SKM-1 (cell line): ENCODE results near the gene NOC4L.

ENCODE experiments used
- DNase-seq: peaks from one replicate; lab custom pipeline; 2025; ENCODE audit not compliant: unreplicated experiment; lab: John Stamatoyannopoulos, UW

NOC4L gene

GRCh38 chr12:132155771-132156572 is 11.7 kb downstream of the NOC4L start:
- no peak for DNase-seq

GRCh38 chr12:132156573-132157325 is 12.5 kb downstream of the NOC4L start:
- no peak for DNase-seq

GRCh38 chr12:132157733-132158409 is 13.6 kb downstream of the NOC4L start:
- no peak for DNase-seq

GRCh38 chr12:132158677-132159554 is 14.7 kb downstream of the NOC4L start:
- DNase-seq = no peak

- no peak for DNase-seq
These were observed 15.3 kb downstream of the NOC4L start for GRCh38 chr12:132159555-132160003.

GRCh38 chr12:132160016-132160415 is 15.8 kb downstream of the NOC4L start:
- DNase-seq = no peak

- no peak for DNase-seq
These were observed 16.4 kb downstream of the NOC4L start for GRCh38 chr12:132160601-132161035.

- no peak for DNase-seq
These were observed 17.0 kb downstream of the NOC4L start for GRCh38 chr12:132161036-132161781.

GRCh38 chr12:132161796-132162507 is 17.7 kb downstream of the NOC4L start:
- DNase-seq = no peak

- no peak for DNase-seq
These were observed 18.3 kb downstream of the NOC4L start for GRCh38 chr12:132162508-132163031.

- no peak for DNase-seq
These were observed 19.0 kb downstream of the NOC4L start for GRCh38 chr12:132163041-132163910.

GRCh38 chr12:132163911-132164288 is 19.6 kb downstream of the NOC4L start:
- no peak for DNase-seq

GRCh38 chr12:132164426-132164825 is 20.2 kb downstream of the NOC4L start:
- no peak for DNase-seq

- no peak for DNase-seq
These were observed 21.3 kb downstream of the NOC4L start for GRCh38 chr12:132165584-132165983.

GRCh38 chr12:132166093-132166492 is 21.8 kb downstream of the NOC4L start:
- DNase-seq = no peak

GRCh38 chr12:132166801-132167591 is 22.7 kb downstream of the NOC4L start:
- DNase-seq = no peak

GRCh38 chr12:132167611-132168310 is 23.5 kb downstream of the NOC4L start:
- DNase-seq = no peak
